Cardiac fibroblast (primary cell): ENCODE measurements around the gene CDK5RAP1.

Source experiments
- DNase-seq, 2 donors: peaks; one replicate each; pipeline versions ENCODE4 v3.0.0 to v3.0.0-alpha.2; 2010; ENCODE audit warnings: low read depth in 2 of 2
- H3K4me3 ChIP-seq, 2 donors: replicated peaks in 1 of 2; 1 replicate in 1 of 2; 2 replicates in 1 of 2; pipeline ENCODE4 v1.5.1; 2011; ENCODE audit warnings: low read depth in 2 of 2, low read length in 2 of 2, mild to moderate bottlenecking in 2 of 2, moderate library complexity in 1 of 2
- TF ChIP-seq, protein P1 (sequence below): IDR thresholded peaks from one replicate; pipeline ENCODE4 v1.5.1; 2011; ENCODE audit warnings: low read depth, mild to moderate bottlenecking, low read length, inconsistent platforms

CDK5RAP1 gene, protein sequence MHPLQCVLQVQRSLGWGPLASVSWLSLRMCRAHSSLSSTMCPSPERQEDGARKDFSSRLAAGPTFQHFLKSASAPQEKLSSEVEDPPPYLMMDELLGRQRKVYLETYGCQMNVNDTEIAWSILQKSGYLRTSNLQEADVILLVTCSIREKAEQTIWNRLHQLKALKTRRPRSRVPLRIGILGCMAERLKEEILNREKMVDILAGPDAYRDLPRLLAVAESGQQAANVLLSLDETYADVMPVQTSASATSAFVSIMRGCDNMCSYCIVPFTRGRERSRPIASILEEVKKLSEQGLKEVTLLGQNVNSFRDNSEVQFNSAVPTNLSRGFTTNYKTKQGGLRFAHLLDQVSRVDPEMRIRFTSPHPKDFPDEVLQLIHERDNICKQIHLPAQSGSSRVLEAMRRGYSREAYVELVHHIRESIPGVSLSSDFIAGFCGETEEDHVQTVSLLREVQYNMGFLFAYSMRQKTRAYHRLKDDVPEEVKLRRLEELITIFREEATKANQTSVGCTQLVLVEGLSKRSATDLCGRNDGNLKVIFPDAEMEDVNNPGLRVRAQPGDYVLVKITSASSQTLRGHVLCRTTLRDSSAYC

DNA sequence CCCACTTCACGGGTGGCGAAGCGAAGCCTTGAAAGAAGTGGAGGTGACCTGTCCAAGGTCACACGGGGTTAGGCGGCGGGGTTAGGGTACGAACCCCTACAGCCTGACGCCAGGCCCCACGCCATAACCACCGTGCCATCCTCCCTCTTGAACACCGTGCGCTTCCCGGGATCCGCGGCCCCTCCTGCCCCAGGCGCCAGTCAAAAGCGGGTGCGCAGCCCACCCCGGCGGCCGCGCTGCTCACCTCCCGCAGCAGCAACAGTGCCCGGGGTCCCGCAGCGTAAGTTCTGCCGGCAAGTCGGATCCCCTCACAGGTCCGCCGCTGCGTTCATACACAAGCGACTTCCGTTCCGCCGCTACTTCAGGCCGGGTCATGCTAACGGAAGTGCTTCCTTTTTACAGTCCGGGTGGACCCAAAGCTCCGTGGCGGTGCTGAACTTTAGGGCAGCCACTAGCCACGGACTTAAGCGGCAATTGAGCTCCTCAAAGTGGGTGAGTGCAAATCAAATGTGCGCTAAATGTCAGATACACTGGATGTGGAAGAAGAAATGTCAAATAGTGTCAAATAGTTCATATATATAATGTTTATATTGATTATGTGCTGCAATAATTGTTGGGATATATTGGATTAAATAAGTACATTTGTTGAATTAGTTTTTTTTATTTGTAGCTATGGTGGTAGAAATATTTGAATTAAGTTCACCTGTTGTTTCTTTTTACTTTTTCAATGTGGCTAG is at the start of gene CDK5RAP1:
Gene CDK5RAP1 (minus strand): TSS at position 336 of the 737 bp plus-strand sequence. CDS start 4,455 bp downstream, outside the sequence.
- H3K4me3 ChIP-seq: peak within 1 kb of the TSS; percentile 84 to 95
- DNase-seq: peak; percentile 93 to 95
- TF ChIP-seq, protein P1, sequence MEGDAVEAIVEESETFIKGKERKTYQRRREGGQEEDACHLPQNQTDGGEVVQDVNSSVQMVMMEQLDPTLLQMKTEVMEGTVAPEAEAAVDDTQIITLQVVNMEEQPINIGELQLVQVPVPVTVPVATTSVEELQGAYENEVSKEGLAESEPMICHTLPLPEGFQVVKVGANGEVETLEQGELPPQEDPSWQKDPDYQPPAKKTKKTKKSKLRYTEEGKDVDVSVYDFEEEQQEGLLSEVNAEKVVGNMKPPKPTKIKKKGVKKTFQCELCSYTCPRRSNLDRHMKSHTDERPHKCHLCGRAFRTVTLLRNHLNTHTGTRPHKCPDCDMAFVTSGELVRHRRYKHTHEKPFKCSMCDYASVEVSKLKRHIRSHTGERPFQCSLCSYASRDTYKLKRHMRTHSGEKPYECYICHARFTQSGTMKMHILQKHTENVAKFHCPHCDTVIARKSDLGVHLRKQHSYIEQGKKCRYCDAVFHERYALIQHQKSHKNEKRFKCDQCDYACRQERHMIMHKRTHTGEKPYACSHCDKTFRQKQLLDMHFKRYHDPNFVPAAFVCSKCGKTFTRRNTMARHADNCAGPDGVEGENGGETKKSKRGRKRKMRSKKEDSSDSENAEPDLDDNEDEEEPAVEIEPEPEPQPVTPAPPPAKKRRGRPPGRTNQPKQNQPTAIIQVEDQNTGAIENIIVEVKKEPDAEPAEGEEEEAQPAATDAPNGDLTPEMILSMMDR: no peak

DNA sequence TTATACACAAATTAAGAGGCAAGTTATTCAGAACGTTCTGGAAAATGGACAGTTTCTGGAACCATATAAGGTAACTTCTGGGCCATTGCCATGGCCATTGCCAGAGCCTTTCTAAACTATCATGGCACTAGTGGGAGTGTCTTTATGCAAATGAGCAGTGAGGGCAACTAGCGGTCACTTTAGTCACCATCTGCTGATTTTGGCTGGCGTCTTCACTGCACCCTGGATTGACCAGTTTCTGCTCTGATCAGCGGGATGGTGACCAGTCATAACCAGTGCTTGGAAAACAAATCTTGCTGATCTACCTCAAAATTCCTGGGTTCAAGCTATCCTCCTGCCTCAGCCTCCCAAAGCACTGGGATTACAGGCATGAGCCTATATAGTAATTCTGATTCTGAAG is 49.5 kb upstream of the CDK5RAP1 start:
- DNase-seq: peak; percentile 40 to 57

DNA sequence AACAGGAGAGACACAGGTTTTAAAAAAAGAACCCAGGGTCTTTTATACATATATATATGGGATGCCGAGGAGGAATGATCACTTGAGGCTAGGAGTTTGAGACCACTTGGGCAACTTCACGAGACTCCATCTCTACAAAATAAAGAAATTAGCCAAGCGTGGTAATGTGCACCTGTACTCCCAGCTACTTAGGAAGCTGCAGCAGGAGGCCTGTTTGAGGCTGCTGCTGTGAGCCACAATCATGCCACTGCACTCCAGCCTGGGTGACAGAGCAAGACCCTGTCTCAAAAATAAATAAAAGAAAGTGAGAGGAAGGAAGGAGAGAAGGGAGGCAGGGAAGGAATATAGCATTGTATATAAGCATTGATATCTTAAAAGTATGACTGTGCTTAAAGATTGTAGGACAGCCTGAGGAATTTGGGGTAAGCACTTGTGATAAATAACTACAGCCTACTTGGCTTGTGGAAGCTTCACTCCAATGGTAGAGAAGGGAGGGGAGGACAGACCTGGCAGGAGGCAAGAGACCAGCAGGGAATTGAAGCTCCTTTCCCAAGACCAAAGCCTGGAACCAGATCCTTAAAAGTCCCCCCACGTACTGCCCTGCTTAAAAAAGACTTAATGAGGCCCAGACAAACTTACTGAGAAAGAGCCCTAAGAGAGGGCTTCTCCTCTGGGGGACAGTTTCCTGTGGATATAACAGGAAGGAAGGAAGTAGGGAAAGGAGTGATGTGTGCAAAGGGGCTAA is 44.7 kb upstream of the CDK5RAP1 start:
- H3K4me3 ChIP-seq: no peak overlapping the region
- DNase-seq: no peak
- TF ChIP-seq, protein P1: no peak

More for the DNA sequence above, 49.5 kb upstream of the CDK5RAP1 start:
- TF ChIP-seq, protein P1: no peak
- H3K4me3 ChIP-seq: no peak overlapping the region

DNA sequence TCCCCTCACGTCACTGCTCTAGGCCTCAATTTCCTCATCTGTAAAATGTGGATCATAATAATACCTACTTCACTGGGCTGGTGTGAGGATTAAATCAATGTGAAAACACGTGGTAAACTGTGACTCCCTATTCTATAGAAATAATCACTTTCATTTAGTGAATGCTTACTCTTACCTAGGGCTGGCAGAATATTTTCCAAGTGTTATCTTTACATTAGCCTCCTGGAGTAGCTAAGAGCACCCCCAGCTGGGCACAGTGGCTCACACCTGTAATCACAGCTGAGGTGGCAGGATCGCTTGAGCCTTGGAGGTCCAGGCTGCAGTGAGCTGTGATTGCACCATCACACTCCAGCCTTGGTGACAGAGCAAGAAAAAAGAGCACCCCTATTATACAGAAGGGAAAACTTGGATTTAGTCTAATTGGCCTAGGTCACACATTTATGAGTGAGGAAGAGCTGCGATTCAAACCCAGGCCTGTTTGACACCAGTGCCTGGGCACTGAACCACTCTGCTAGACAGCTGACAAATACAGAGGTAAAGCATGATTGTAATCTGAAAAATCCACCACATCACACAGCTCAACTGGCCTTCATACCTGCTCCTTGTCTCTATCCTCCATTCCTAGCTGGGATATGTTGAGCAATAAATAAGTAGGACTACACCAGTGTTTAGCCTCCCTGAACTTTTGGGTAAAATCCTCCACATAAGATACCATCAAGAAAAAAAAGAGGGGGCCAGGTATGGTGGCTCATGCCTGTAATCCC is 43.7 kb upstream of the CDK5RAP1 start:
- peak in 1 of 2 donors; percentile 25 for DNase-seq

DNA sequence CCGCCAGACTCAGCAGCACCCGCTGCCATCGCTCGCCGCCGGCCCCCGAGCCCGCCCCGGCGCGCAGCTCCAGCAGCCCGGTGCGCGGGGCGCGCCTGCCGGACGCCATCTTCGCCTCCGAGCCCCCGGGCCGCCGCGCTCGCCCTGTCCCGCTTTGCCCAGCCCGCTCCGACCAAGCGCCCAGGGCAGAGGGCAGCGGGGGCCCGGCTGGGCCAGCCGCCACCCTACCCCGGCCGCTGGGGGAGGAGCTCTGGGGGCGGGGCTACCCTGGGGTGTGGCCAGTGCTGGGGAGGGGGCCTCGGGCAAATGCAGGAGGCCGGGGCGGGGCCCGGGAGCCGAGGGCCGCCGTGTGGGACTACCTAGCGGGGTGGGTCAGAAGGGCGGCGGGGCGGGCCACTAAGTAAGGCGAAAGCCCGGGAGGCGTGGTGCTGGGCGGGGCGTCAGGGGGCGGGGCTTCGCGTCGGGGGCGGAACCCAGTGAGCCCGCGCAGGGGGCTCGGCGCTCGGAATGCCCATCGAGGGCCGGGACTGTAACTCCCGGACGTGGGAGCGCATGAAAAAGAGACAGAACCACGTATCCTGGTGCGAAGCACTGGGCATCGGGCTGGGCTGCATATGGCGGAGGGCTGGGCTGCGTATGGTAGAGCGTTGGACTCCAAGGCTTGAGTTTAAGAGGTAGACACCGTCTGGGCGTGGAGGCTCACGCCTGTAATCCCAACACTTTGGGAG is 42.4 kb upstream of the CDK5RAP1 start, which contains the start of gene SNTA1:
Gene SNTA1 (minus strand): TSS at position 252 of the 728 bp plus-strand sequence. CDS start 143 bp downstream, at position 109.
- TF ChIP-seq, protein P1: no peak
- DNase-seq: peak; percentile 70 to 90
- H3K4me3 ChIP-seq: peak within 1 kb of the TSS; percentile 66 to 73

More for the DNA sequence above, 43.7 kb upstream of the CDK5RAP1 start:
- H3K4me3 ChIP-seq: no peak overlapping the region
- TF ChIP-seq, protein P1: no peak
